Choroid plexus epithelial cell (primary cell): ENCODE data around the gene ULK4.

Experiments used
- DNase-seq: peaks from one replicate; pipeline ENCODE4 v3.0.0-alpha.2; 2010; ENCODE audit warnings: low read depth
- H3K4me3 ChIP-seq: 2 replicates; pipeline ENCODE4 v1.5.1; 2011; ENCODE audit warnings: low read depth, mild to moderate bottlenecking, control low read depth, low read length, moderate library complexity
- CTCF ChIP-seq: conservative IDR thresholded peaks from 2 replicates; pipeline ENCODE4 v1.5.1; 2011; ENCODE audit warnings: low read depth, mild to moderate bottlenecking, control low read depth, inconsistent platforms, low read length, moderate library complexity

The ULK4 gene

GRCh38 chr3:41219424-41219823, 742.5 kb downstream of the ULK4 start:
- no peak for DNase-seq
- TF ChIP-seq CTCF, result no peak
- no peak overlapping the region for H3K4me3 ChIP-seq

- no peak for DNase-seq
- H3K4me3 ChIP-seq, result no peak overlapping the region
- TF ChIP-seq CTCF, result no peak
These were observed 744.9 kb downstream of the ULK4 start for GRCh38 chr3:41216993-41217392.

GRCh38 chr3:41216422-41216821, 745.5 kb downstream of the ULK4 start:
- no peak overlapping the region for H3K4me3 ChIP-seq
- TF ChIP-seq CTCF, result no peak
- no peak for DNase-seq

GRCh38 chr3:41213588-41213987, 748.3 kb downstream of the ULK4 start:
- H3K4me3 ChIP-seq, result no peak overlapping the region
- no peak for TF ChIP-seq CTCF
- DNase-seq, result no peak

GRCh38 chr3:41212088-41212487, 749.8 kb downstream of the ULK4 start:
- no peak for TF ChIP-seq CTCF
- no peak overlapping the region for H3K4me3 ChIP-seq
- DNase-seq, result no peak

- no peak for DNase-seq
- H3K4me3 ChIP-seq, result no peak overlapping the region
- no peak for TF ChIP-seq CTCF
These were observed 750.9 kb downstream of the ULK4 start for GRCh38 chr3:41210966-41211365.

- H3K4me3 ChIP-seq, result no peak overlapping the region
- no peak for DNase-seq
- no peak for TF ChIP-seq CTCF
These were observed 752.3 kb downstream of the ULK4 start for GRCh38 chr3:41209646-41210045.
